GM18861 (cell line): ENCODE data around the gene GCLC.
"Not testable (repeated sequence)": the region's sequence is repeated elsewhere in the genome, so short reads cannot be mapped to it uniquely, and the experiment has no call there.

Experiments
- ATAC-seq: cut with Tn5 transposase; IDR thresholded peaks from one replicate; pipeline ENCODE4 v1.9.1; 2021; ENCODE audit not compliant: unreplicated experiment

The GCLC gene

GRCh38 chr6:53564401-53565065, 19.6 kb upstream of the GCLC start:
- no peak for ATAC-seq

GRCh38 chr6:53556986-53557715, 12.2 kb upstream of the GCLC start:
- no peak for ATAC-seq

GRCh38 chr6:53553600-53553999, 8.7 kb upstream of the GCLC start:
- not testable (repeated sequence) for ATAC-seq

GRCh38 chr6:53551681-53552080, 6.8 kb upstream of the GCLC start:
- ATAC-seq, result not testable (repeated sequence)

GRCh38 chr6:53547811-53548496, 3.1 kb upstream of the GCLC start:
- peak; percentile 65 for ATAC-seq

- ATAC-seq, result peak; percentile 1
These were observed 2.4 kb upstream of the GCLC start for GRCh38 chr6:53547166-53547810.

- ATAC-seq, result no peak
These were observed 1.4 kb upstream of the GCLC start for GRCh38 chr6:53546281-53546680.

- ATAC-seq, result no peak
These were observed 758 bp downstream of the GCLC start for GRCh38 chr6:53544217-53544469.

- no peak for ATAC-seq
These were observed 1.3 kb downstream of the GCLC start for GRCh38 chr6:53543359-53544216.

- ATAC-seq, result no peak
These were observed 3.0 kb downstream of the GCLC start for GRCh38 chr6:53541900-53542299.

- no peak for ATAC-seq
These were observed 4.7 kb downstream of the GCLC start for GRCh38 chr6:53540129-53540692.

GRCh38 chr6:53539561-53539960, 5.3 kb downstream of the GCLC start:
- ATAC-seq, result no peak

- no peak for ATAC-seq
These were observed 8.3 kb downstream of the GCLC start for GRCh38 chr6:53536561-53536960.

GRCh38 chr6:53532942-53533341, 12.0 kb downstream of the GCLC start:
- ATAC-seq, result no peak

GRCh38 chr6:53532061-53532797, 12.7 kb downstream of the GCLC start:
- ATAC-seq, result no peak

GRCh38 chr6:53530780-53531386, 14.0 kb downstream of the GCLC start:
- no peak for ATAC-seq

- ATAC-seq, result no peak
These were observed 14.6 kb downstream of the GCLC start for GRCh38 chr6:53530346-53530745.

- ATAC-seq, result no peak
These were observed 15.4 kb downstream of the GCLC start for GRCh38 chr6:53529324-53530036.

GRCh38 chr6:53528107-53528506, 16.8 kb downstream of the GCLC start:
- no peak for ATAC-seq
